ENCODE data around the gene SRCIN1. TPM values are rescaled to one million over a fixed set of nuclear protein-coding genes. Genes with fewer than 3 reads are reported as not detected.

Gene SRCIN1
- total RNA-seq, 2 donors from 2014 or later, result 11.2 to 19.8 TPM

DNA sequence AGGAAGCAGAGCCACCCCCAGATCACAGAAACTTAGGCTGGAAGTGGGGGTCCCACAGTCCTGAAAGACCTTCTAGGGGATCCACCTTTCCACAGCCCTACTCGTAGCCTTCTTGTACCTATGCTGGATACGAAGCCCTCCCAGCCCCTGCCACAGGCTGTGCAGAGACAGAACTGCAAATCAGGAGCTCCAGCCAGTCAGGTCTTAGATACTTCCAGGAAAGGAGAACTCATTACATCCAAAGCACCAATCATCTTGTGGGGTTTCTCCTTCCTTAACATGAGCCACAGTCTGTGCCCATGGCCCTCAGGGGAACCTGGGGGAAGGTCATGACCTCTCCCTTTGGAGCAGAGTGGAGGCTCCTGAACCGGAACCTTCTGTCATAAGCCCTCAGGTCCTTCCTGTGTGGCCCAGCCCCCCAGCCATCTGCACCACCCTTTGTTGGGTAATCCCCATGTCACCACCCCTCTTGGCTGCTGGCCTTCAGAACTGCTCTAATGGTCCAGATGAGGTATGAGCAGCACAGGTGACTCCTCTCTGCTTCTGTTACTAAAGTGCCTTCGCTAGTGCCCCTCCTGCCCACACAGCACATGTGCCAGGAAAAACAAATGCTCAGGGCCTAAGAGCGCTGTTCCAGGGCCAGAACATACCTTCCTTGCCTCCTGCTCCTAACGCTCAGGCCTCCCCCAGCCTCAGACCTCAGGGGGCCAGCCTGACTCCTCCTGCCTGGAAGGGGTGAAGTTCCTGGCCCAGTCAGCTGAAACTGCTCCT lies 14.6 kb downstream of the SRCIN1 start:
- peak; percentile 34 for ATAC-seq
- no peaks in the 10 kb centered on the region for H3K27me3 ChIP-seq
- no peaks in the 10 kb centered on the region for H3K36me3 ChIP-seq (replicated peaks in 1 of 2; ENCODE audit: insufficient read depth in 1 of 2, low read depth in 2 of 2)
- H3K9me3 ChIP-seq, result no peaks in the 10 kb centered on the region
- H3K4me3 ChIP-seq, result no peak overlapping the region
- no peak overlapping the region for H3K27ac ChIP-seq
- TF ChIP-seq, protein P1, sequence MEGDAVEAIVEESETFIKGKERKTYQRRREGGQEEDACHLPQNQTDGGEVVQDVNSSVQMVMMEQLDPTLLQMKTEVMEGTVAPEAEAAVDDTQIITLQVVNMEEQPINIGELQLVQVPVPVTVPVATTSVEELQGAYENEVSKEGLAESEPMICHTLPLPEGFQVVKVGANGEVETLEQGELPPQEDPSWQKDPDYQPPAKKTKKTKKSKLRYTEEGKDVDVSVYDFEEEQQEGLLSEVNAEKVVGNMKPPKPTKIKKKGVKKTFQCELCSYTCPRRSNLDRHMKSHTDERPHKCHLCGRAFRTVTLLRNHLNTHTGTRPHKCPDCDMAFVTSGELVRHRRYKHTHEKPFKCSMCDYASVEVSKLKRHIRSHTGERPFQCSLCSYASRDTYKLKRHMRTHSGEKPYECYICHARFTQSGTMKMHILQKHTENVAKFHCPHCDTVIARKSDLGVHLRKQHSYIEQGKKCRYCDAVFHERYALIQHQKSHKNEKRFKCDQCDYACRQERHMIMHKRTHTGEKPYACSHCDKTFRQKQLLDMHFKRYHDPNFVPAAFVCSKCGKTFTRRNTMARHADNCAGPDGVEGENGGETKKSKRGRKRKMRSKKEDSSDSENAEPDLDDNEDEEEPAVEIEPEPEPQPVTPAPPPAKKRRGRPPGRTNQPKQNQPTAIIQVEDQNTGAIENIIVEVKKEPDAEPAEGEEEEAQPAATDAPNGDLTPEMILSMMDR (IDR thresholded peaks at IDR 0.05), result no peak
- no peak for TF ChIP-seq POLR2A (IDR thresholded peaks at IDR 0.05)
- peaks cover 9% of the 10 kb centered on the region for H3K4me1 ChIP-seq
- intact Hi-C loops (cut with DNase I), result no loop called here
- DNase-seq, result peak in 3 of 4 donors; percentile 29 to 34 (median 31)
- WGBS, 2 donors, result 64 to 71% methylated on average over 2 to 6 of the region's 6 CpGs

DNA sequence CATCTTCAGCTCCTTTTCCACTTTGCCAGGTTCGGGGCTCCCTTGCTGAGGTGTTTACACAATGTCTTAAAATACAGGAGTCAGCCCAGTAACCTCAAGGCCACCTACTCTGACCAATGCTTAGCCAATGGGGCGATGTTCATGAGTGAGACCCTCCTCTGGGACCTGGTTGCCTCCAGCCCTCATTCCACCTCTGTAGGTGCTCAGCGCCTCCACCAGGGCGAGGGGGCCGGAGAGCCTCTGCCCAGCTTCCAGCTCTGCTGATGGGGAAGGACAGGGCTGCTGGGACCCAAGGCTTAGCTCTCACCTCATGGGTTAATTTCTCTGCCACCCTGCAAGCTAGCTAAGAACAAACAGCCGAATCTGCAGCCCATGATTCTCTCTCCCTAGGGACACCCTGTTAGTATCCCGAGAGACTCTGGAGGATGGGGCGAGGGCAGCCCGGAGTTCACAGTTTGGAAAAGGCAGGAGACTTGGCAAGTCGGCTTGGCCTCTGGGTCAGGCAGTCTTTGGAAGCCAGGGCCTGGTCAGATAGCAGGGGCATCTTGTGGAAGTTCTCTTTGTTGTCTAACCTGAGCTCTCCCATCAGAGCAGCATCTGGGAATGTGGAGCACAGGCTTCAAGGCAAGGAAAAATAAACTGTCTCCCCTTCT lies 16.2 kb downstream of the SRCIN1 start:
- TF ChIP-seq, protein P1 (IDR thresholded peaks at IDR 0.05), result no peak
- no peak for TF ChIP-seq POLR2A (IDR thresholded peaks at IDR 0.05)
- ATAC-seq (no peak), DNase-seq (no peak)
- Histone ChIP-seq H3K4me1 (peaks cover 18% of the 10 kb centered on the region), H3K27me3 (no peaks in the 10 kb centered on the region), H3K9me3 (no peaks in the 10 kb centered on the region), H3K36me3 (replicated peaks in 1 of 2; ENCODE audit: insufficient read depth in 1 of 2, low read depth in 2 of 2) (no peaks in the 10 kb centered on the region), H3K4me3 (no peak overlapping the region), H3K27ac (no peak overlapping the region)
- 57 to 71% methylated on average over 2 to 10 of the region's 10 CpGs for WGBS, 2 donors
- intact Hi-C loops (cut with DNase I), result no loop called here

DNA sequence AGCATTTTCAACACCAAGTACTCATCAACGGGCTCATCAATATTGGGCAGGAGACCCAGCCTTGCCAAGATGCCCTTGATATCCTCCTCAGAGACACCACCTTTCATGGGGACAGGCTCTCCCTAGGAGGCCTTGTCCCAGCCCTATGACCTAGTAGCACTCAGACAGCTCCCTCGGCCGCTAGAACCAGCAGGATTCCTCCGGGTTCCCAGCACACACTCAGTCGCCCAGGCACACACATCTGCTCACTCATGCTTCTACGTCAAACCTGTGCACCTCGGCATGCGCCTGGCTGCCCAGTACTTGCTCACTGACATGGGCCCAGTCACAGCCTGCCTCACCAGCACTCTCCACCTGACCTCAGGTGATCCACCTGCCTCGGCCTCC lies 17.0 kb downstream of the SRCIN1 start:
- no peaks in the 10 kb centered on the region for H3K27me3 ChIP-seq
- 79 to 80% methylated on average over 8 to 9 of the region's 9 CpGs for WGBS, 2 donors

DNA sequence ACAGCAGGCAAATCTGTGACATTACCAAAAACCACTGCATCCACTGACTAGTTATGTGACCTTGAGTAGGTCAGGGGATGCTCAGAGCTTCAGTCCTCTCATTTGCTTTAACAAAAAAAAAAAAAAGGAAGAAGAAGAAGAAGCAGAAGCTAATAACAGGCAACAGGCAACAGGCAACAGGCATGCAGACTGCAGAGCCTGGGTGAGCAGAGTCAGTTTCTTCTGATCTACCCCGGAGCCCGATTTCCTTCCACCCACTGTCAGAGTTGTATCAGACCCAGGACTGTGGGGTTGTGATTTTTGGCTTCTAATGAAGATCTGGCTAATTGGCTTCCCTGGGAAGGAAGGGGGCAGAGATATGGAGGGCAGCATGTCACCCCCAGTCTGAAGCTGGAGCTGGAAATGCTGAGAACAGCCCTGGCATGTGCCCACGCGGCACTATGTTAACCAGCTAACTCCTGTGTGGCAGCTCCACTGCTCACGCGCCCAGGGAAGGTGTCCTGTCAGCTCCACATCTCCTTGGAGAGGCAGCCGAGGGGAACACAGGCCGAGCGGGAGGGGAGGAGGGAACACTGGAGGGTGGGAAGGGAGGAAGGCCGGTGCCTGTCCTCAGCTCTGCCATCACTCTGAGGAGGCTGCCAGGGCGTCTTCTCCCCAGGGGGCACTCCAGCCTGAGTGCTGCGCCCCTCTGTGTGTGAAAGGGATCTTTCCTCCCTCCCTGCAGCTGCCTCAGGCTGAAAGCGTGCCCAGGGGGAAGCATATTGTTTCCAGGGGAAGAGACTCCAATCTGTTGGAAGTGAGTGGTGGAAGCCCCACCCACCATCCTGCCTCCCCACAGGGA lies 17.6 kb downstream of the SRCIN1 start:
- Histone ChIP-seq H3K9me3 (no peaks in the 10 kb centered on the region), H3K4me1 (peaks cover 25% of the 10 kb centered on the region), H3K4me3 (no peak overlapping the region), H3K27ac (no peak overlapping the region), H3K27me3 (no peaks in the 10 kb centered on the region), H3K36me3 (replicated peaks in 1 of 2; ENCODE audit: insufficient read depth in 1 of 2, low read depth in 2 of 2) (no peaks in the 10 kb centered on the region)
- WGBS, 2 donors, result 52 to 66% methylated on average over 13 of the region's 13 CpGs
- TF ChIP-seq, protein P1 (IDR thresholded peaks at IDR 0.05), result no peak
- no peak for TF ChIP-seq POLR2A (IDR thresholded peaks at IDR 0.05)
- intact Hi-C loops (cut with DNase I), result no loop called here
- ATAC-seq (no peak), DNase-seq (no peak)

More for the DNA sequence above, 17.0 kb downstream of the SRCIN1 start:
- no peak for ATAC-seq
- no peaks in the 10 kb centered on the region for H3K9me3 ChIP-seq
- H3K4me3 ChIP-seq, result no peak overlapping the region
- no peak overlapping the region for H3K27ac ChIP-seq
- intact Hi-C loops (cut with DNase I), result no loop called here
- no peaks in the 10 kb centered on the region for H3K36me3 ChIP-seq (replicated peaks in 1 of 2; ENCODE audit: insufficient read depth in 1 of 2, low read depth in 2 of 2)
- TF ChIP-seq POLR2A (IDR thresholded peaks at IDR 0.05), result no peak
- TF ChIP-seq, protein P1 (IDR thresholded peaks at IDR 0.05), result no peak
- H3K4me1 ChIP-seq, result peaks cover 25% of the 10 kb centered on the region
- DNase-seq, result no peak
